Activated CD8-positive, alpha-beta memory T cell treated with anti-CD3 and anti-CD28 coated beads, Interleukin-2, amount 50 U/mL, for 24 hours (primary cell): ENCODE results near the gene ZNF524.
A peak's percentile ranks its signal among the peaks of the same experiment; 100 is the strongest.

Experiments used
- DNase-seq: peaks from one replicate; pipeline ENCODE4 v3.0.0-alpha.2; 2020; ENCODE audit errors: extremely low read depth

Gene ZNF524

GRCh38 chr19:55602104-55603001, 2.3 kb downstream of the ZNF524 start:
- no peak for DNase-seq

DNA sequence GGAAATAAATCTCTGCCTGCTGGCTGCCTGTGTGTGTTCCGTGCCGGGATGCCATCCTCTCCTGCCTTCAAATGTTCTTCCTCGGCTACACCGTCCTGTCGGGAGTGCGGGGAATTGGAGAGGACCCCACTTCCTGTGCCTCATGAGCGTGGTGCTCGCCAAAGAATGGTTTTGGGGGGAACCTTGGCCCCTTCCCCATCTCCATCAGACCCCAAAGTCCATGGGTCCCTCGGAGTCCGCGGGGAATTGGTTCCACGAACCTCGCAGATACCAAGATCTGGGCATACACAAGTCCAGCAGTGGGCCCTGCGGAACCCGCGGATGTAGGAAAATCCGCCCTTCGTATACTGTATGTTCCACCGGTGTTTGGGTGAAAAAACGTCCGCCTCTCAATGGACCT, 3.0 kb downstream of the ZNF524 start:
- no peak for DNase-seq

DNA sequence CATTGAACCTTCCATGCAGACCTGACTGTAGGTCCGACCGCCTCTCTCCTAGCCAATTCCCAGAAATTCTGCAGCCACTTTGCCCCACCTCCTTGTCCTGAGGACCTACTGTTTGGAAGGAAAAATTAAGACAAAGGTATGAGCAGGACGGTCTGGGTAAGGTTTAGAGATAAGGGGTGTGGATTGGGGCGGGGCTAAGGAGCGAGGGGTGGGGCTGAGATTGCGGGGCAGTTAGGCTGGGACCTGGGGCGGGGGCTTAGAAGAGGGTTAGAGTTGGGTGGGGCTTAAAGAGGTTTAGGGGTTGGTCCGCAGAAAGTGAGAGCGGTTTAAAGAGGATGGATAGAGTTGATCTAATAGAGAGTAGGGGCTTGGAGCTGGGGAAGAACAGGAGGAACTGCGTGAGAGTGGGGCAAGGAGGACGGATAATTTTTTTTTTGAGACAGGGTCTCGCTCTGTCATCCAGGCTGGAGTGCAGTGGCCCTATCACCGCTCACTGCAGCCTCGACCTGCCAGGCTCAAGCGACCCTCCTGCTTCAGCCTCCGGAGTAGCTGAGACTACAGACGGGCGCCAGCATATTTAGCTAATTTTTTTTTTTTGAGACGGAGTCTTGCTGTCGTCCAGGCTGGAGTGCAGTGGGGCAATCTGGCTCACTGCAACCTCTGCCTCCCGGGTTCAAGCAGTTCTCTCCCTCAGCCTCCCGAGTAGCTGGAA, 3.6 kb downstream of the ZNF524 start:
- no peak for DNase-seq

DNA sequence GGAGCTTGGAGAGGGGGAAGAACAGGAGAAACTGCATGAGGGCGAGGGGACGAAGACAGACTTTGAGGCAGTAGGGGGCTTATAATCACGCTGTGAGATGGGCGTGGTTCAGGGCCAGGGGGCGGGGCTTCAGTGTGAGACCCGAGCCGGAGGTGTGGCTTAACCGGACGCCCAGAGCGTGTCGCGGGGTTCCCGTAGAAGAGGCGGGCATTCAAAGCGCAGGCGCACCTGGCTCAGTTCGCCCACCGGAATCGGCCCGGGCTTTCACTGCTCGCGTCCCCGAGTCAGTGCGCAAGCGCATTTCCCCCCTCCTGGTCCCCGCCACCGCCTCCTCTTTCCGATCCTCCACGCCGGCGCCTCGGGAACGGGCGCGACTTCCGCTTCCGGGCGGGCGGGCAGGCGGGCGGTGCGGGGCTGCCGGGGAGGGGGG, 5.1 kb downstream of the ZNF524 start:
- DNase-seq = peak; percentile 97

DNA sequence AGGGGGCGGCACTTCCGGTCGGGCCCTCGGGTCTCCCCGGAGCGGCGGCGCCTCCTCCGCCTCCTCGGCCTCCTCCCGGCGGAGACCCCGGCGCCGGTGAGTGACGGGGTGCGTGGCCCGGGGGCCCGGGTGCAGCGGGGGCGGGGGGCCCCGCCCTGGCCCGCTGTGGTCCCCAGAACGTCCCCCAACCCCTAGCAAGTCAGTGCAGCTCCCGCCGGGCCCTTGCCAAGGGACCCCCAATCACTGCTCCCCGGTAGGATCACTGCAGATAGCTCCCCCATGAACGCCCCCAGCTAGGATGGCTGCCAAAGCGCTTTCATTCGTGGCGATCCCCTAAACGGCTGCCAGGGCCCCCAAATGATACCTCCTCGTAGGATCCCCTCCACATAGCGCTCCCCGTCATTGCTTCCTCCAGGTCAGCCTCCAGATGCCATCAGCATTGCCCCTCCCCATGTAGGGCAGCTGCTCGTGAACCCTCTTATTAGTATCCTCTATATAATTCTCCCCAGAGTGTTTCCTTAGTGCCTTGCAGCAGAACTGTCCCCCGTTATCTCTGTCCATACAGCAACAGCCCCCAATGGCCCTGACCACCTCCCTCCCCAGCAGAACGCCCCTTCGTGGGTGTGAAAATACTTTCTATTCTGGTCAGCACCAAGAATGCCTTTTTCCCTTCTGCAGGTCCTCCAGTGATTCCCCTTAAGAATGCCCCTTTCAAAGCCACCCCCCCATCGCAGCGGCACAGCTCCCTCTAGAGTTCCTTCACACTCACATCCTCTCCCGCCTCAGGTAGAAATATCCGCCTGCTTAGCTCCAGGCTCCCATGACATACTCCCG, 5.8 kb downstream of the ZNF524 start, which contains the start of gene ZNF865:
Gene ZNF865, plus strand, starts transcription at position 11 of the 834 bp plus-strand sequence. CDS start 7,972 bp downstream, outside the sequence.
- DNase-seq = no peak

DNA sequence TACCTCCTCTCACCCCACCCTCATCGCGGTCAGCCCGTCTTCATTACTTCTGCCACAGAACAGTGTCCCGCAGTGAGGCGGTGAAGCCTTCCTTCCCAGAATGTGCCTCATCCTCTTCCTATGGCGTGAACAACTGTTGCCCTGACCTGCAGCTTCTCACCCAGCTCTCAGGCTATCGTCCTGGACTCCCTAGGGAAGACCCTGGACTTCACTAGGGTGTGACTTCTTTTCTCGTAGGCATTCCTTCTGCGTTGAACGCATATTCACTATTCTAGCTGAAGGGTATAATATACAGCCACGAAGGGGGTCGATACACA, 6.3 kb downstream of the ZNF524 start:
- DNase-seq = no peak

- DNase-seq = no peak
These were observed 6.7 kb downstream of the ZNF524 start for GRCh38 chr19:55606817-55607216.

GRCh38 chr19:55609326-55609725, 9.2 kb downstream of the ZNF524 start:
- DNase-seq = no peak

DNA sequence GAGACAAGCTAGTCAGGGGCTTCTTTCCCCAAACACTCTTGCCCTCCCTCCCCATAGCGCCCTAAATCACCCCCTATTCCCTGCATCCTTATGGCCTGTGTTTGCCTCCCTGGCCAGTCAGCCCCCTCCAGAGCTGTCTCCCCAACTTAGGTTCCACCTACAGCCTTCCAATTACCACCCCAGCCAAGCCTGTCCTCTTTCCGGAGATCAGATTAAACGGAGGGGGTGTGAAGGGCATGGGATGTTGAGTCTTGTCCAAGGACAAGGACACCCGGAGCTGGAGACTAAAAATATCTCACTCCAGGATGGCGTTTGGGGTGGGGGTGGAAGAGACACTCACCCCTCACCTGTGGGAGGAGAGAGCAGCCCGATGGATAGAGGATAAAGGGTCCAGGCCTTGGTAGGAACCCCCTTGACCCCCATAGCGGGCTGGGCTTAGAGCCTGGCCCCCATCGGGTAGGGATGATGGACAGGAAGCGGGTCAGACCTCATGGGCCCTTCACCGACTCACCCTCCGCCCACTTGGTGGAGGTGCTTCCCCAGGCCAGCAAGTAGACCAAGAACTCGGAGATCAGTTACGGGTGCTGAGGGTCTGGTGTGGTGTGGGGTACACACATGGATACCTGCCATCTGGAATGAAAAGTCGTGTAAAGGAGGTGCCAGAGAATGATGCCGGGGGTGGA, 11.4 kb downstream of the ZNF524 start:
- DNase-seq = no peak

DNA sequence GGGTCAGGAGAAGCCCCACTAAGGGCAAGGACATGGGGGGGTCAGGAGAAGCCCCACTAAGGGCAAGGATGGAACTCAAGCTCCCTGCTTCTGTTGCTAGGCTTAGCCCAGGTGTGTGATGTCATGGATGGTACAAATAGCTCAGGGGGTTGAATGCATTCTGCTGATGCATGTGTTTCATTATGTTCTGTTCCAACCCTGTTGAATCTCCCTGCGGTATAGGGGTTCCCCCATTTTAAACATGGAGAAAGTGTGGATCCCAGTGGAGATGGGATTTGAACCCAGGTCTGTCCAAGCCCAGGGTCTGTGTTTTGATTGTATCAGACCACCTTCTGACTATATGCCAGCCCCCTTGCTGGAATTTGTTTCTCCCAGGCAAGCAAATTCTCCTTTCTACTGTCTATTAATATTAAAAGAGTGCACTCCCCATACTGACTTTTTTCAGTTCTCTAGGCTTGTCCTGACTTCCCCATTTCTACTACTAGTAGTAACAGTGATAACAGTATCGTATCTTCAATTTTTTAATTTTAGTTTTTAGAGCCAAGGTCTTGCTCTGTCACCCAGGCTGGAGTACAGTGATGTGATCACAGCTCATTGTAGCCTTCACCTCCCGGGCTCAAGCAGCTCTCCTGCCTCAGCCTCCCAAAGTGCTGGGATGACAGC, 12.0 kb downstream of the ZNF524 start:
- DNase-seq = no peak

DNA sequence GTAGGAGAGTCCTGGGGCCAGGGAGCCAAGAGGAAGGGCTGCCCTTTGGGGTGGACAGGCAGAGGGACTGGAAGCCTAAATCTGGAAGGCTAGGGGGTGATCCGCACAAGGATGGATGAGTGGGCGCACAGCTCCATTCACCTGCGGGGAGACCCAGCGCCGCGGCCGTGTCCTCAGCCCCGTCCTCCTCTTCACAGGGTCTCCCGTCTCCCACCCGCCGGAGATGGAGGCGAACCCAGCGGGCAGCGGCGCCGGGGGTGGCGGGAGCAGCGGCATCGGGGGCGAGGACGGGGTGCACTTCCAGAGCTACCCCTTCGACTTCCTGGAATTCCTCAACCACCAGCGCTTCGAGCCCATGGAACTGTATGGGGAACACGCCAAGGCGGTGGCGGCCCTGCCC, 13.3 kb downstream of the ZNF524 start:
- no peak for DNase-seq

- no peak for DNase-seq
These were observed 14.0 kb downstream of the ZNF524 start for GRCh38 chr19:55613930-55614710.

DNA sequence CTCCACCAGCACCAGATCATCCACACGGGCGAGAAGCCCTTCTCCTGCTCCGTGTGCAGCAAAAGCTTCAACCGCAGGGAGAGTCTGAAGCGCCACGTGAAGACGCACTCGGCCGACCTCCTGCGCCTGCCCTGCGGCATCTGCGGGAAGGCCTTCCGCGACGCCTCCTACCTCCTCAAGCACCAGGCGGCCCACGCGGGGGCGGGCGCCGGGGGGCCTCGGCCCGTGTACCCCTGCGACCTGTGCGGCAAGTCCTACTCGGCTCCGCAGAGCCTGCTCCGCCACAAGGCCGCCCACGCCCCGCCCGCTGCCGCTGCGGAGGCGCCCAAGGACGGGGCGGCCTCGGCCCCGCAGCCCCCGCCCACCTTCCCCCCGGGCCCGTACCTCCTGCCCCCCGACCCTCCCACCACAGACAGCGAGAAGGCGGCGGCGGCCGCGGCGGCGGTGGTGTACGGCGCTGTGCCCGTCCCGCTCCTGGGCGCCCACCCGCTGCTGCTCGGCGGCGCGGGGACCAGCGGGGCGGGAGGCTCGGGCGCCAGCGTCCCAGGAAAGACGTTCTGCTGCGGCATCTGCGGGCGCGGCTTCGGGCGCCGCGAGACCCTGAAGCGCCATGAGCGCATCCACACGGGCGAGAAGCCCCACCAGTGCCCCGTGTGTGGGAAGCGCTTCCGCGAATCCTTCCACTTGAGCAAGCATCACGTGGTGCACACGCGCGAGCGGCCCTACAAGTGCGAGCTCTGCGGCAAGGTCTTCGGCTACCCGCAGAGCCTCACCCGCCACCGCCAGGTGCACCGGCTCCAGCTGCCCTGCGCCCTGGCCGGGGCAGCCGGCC, 14.8 kb downstream of the ZNF524 start:
- DNase-seq = no peak

GRCh38 chr19:55615543-55616394, 15.7 kb downstream of the ZNF524 start:
- no peak for DNase-seq

GRCh38 chr19:55616395-55616875, 16.3 kb downstream of the ZNF524 start:
- no peak for DNase-seq

DNA sequence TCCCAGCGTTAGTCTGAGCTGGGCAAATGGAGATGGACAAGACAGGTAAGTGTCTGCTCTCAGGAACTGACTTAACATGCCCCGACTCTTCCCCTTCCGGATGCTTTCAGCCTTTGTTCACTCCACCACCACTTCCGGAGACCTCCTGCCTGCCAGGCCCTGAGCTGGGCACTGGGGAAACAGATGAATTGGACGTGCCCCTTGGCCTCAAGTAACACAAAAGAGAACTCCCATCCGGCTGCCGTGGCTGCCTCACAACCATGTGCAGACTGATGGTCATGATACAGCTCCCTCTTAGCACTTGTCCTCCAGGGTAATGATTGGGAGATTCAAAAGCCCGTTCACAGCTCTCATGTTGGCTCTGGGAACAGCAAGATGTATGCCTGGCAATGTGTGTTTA, 17.3 kb downstream of the ZNF524 start:
- no peak for DNase-seq

GRCh38 chr19:55618426-55618825, 18.3 kb downstream of the ZNF524 start:
- no peak for DNase-seq

DNA sequence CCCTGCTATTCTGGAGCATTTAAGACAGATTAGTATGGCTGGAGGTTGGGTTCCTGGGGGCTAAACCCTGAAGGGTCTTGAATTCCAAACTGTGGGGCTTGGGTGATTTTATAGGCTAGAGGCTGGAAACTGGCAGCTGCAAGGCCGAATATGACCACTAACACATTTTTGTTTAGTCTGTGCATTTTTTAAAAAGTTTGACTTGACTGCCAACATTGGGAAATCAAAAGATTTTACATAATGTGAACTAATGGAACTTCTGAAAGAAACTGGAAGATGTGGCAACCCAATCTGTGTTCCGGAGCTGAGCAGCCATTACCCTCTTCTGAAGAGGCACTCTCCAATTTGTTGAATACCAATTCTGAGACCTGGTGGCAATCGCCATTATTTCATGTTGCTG, 19.2 kb downstream of the ZNF524 start:
- no peak for DNase-seq
